Endothelial cell of umbilical vein (primary cell): Measurements from ENCODE around the gene SRGAP1. TPM values are rescaled to one million over a fixed set of nuclear protein-coding genes. Genes with fewer than 3 reads are reported as not detected.

ENCODE experiments used
- BruUV-seq: library from RNA; stranded (reverse); fragments of 400-500 nt; replicated peaks from 2 replicates; lab custom pipeline; 2021; lab: Mats Ljungman, UMichigan
- CTCF ChIA-PET: fragments of 300-600, 350-600 bp; sonication (Branson Sonifier 250); formaldehyde crosslinking; loops from one replicate; lab custom pipeline; 2021; ENCODE audit warnings: antibody characterized with exemption, inconsistent platforms; lab: Charles Lee
- POLR2A ChIA-PET: fragments of 300-600, 350-600 bp; sonication (Branson Sonifier 250); formaldehyde crosslinking; loops from one replicate; lab custom pipeline; 2021; ENCODE audit warnings: antibody characterized with exemption, inconsistent platforms; lab: Charles Lee
- DNase-seq: peaks from one replicate; pipeline ENCODE4 v3.0.0-alpha.2; 2011; ENCODE audit warnings: low read depth, low spot score
- FAIRE-seq: peaks from 2 replicates; lab custom pipeline; 2011; peaks lifted over from hg19 to GRCh38; lab: Jason Lieb, UNC
- H2AFZ ChIP-seq: 2 replicates; pipeline ENCODE4 v1.6.0; 2012; ENCODE audit warnings: low read depth, low read length, control low read depth, inconsistent platforms
- H3K27ac ChIP-seq: 2 replicates; pipeline ENCODE4 v1.5.1; 2011; ENCODE audit warnings: low read depth, mild to moderate bottlenecking, control low read depth, low read length, moderate library complexity; ENCODE audit not compliant: insufficient read depth
- H3K27me3 ChIP-seq, 2 experiments: 2 replicates each; pipeline versions ENCODE4 v1.6.0 to v1.6.1; 2011; ENCODE audit warnings: low read length in 2 of 2, mixed read lengths in 1 of 2; ENCODE audit not compliant: control insufficient read depth in 2 of 2, insufficient read depth in 2 of 2
- H3K36me3 ChIP-seq, 2 experiments: 2 replicates in 1 of 2; 3 replicates in 1 of 2; pipeline ENCODE4 v1.5.1; 2011; ENCODE audit warnings: low read length in 2 of 2, mild to moderate bottlenecking in 1 of 2, moderate library complexity in 1 of 2; ENCODE audit not compliant: control insufficient read depth in 2 of 2, insufficient read depth in 2 of 2; ENCODE audit errors: extremely low read depth in 1 of 2
- H3K4me1 ChIP-seq: 3 replicates; pipeline ENCODE4 v1.5.1; 2011; ENCODE audit warnings: mild to moderate bottlenecking, low read length; ENCODE audit not compliant: control insufficient read depth, insufficient read depth; ENCODE audit errors: extremely low read depth
- H3K4me2 ChIP-seq: 2 replicates; pipeline ENCODE4 v1.6.1; 2011; ENCODE audit warnings: low read length, control low read depth, mixed read lengths; ENCODE audit not compliant: insufficient read depth
- H3K4me3 ChIP-seq, 3 experiments: fragments of 200-600 bp in 1 of 3; sonication (generic), shearing (Covaris generic) in 1 of 3; replicated peaks in 1 of 3; 2 replicates each; pipeline ENCODE4 v1.5.1; 2011 to 2016; ENCODE audit warnings: control low read depth in 3 of 3, low read length in 3 of 3, mild to moderate bottlenecking in 2 of 3, inconsistent platforms in 1 of 3, low read depth in 1 of 3, moderate library complexity in 1 of 3; ENCODE audit not compliant: insufficient read depth in 1 of 3
- H3K79me2 ChIP-seq: 2 replicates; pipeline ENCODE4 v1.6.0; 2012; ENCODE audit warnings: low read length, inconsistent platforms; ENCODE audit not compliant: control insufficient read depth, insufficient read depth
- H3K9ac ChIP-seq: replicated peaks from 2 replicates; pipeline ENCODE3; 2011; ENCODE audit warnings: low read length, control low read depth; ENCODE audit not compliant: insufficient read depth; ENCODE audit errors: extremely low read depth
- H3K9me1 ChIP-seq: replicated peaks from 3 replicates; pipeline ENCODE4 v1.6.0; 2011; ENCODE audit warnings: mild to moderate bottlenecking, low read length; ENCODE audit not compliant: control insufficient read depth, insufficient read depth; ENCODE audit errors: extremely low read depth
- H3K9me3 ChIP-seq: replicated peaks from 2 replicates; pipeline ENCODE4 v1.5.1; 2012; ENCODE audit warnings: low read length, inconsistent platforms; ENCODE audit not compliant: control insufficient read depth, insufficient read depth
- H4K20me1 ChIP-seq: replicated peaks from 2 replicates; pipeline ENCODE3; 2011; ENCODE audit warnings: mild to moderate bottlenecking, low read length; ENCODE audit not compliant: control insufficient read depth, insufficient read depth; ENCODE audit errors: extremely low read depth
- CTCF ChIP-seq, 2 donors: IDR thresholded peaks; 1 replicate in 1 of 2; 2 replicates in 1 of 2; pipeline ENCODE4 v1.5.1; 2011; ENCODE audit warnings: low read length in 2 of 2, mild to moderate bottlenecking in 2 of 2, moderate library complexity in 2 of 2, control low read depth in 1 of 2, inconsistent platforms in 1 of 2, low read depth in 1 of 2; ENCODE audit not compliant: insufficient read depth in 1 of 2; ENCODE audit errors: extremely low read depth in 1 of 2
- EZH2 ChIP-seq: IDR thresholded peaks from 2 replicates; pipeline ENCODE4 v1.6.1; 2012; ENCODE audit warnings: borderline replicate concordance, low read depth, mild to moderate bottlenecking, moderate library complexity, low read length, inconsistent platforms; ENCODE audit not compliant: severe bottlenecking
- FOS ChIP-seq: IDR thresholded peaks from 2 replicates; pipeline ENCODE4 v1.6.1; 2011; ENCODE audit warnings: mild to moderate bottlenecking, low read length, moderate library complexity, borderline replicate concordance; ENCODE audit not compliant: insufficient read depth
- GATA2 ChIP-seq: IDR thresholded peaks from 2 replicates; pipeline ENCODE4 v1.7.0; 2011; ENCODE audit warnings: low read depth, mild to moderate bottlenecking, moderate library complexity, mixed read lengths, low read length; ENCODE audit not compliant: insufficient read length, insufficient read depth
- JUN ChIP-seq: IDR thresholded peaks from 2 replicates; pipeline ENCODE4 v1.6.1; 2011; ENCODE audit warnings: borderline replicate concordance, low read depth; ENCODE audit not compliant: insufficient read length, insufficient read depth
- MAX ChIP-seq: IDR thresholded peaks from 2 replicates; pipeline ENCODE4 v1.6.1; 2011; ENCODE audit not compliant: insufficient read depth, insufficient read length
- MYC ChIP-seq: IDR thresholded peaks from one replicate; pipeline ENCODE4 v1.6.1; 2011; ENCODE audit warnings: mild to moderate bottlenecking, low read depth, low read length
- POLR2A ChIP-seq: IDR thresholded peaks from 2 replicates; pipeline ENCODE4 v1.6.1; 2012; ENCODE audit warnings: low read depth, mild to moderate bottlenecking, control low read depth, low read length
- POLR2AphosphoS5 ChIP-seq: IDR thresholded peaks from 2 replicates; pipeline ENCODE4 v1.6.1; 2012; ENCODE audit warnings: low read depth, mild to moderate bottlenecking, control low read depth, low read length, moderate library complexity; ENCODE audit not compliant: insufficient read depth
- dilution Hi-C: fragments of 300-500 bp; cut with MboI; formaldehyde crosslinking; loops from one replicate; pipeline ENCODE4 v1.15.0; 2019; ENCODE audit warnings: low sequenced_read_pairs; ENCODE audit not compliant: extremely low pct_ligation_motif_present
- intact Hi-C: fragments of 100-400 bp; cut with micrococcal nuclease; formaldehyde crosslinking; loops from one replicate; pipeline ENCODE4 v1.10.0; 2022
- polyA plus RNA-seq, 4 experiments: library from polyadenylated mRNA; depleted of rRNA in 3 of 4; stranded (reverse) in 3 of 4; unstranded in 1 of 4; fragments of >200 nt; gene quantifications; 2 replicates each; pipeline versions ENCODE4 v1.2.1 to v1.2.3, GENCODE V29; 2011 to 2012; ENCODE audit warnings: missing spikeins in 1 of 4
- total RNA-seq: library from RNA; stranded (reverse); gene quantifications from 2 replicates; pipeline ENCODE4 v1.2.3, GENCODE V29; 2021

SRGAP1 gene
- total and polyA plus RNA-seq, 2 donors (not counting 3 experiments of a cell fraction or from before 2014, with no cell fraction given) = 4.9 to 16.3 TPM

GRCh38 chr12:63864454-63864706 is 19.9 kb downstream of the SRGAP1 start:
- H3K9me1 ChIP-seq = no peaks in the 10 kb centered on the region
- H4K20me1 ChIP-seq = no peaks in the 10 kb centered on the region
- H2AFZ ChIP-seq = no peak overlapping the region
- H3K4me2 ChIP-seq = no peak overlapping the region
- ChIA-PET POLR2A (no interaction called here), CTCF (interaction anchor here (2.1 kb wide), 1 partner anchor 11 kb away, joined by 5 read pairs; no protein-coding TSS in a partner anchor)
- no peaks in the 10 kb centered on the region for H3K9me3 ChIP-seq
- H3K4me3 ChIP-seq = no peak overlapping the region
- TF ChIP-seq POLR2A (no peak), POLR2AphosphoS5 (no peak), MAX (no peak), MYC (no peak), JUN (no peak), GATA2 (no peak), EZH2 (no peak)
- FAIRE-seq (no peak), DNase-seq (no peak)
- no peaks in the 10 kb centered on the region for H3K27me3 ChIP-seq
- no TSS peak for BruUV-seq
- dilution Hi-C loops = no loop called here
- H3K4me1 ChIP-seq = peaks cover 5% of the 10 kb centered on the region
- no peak overlapping the region for H3K9ac ChIP-seq
- intact Hi-C loops = no loop called here
- H3K36me3 ChIP-seq = no peaks in the 10 kb centered on the region
- no peak overlapping the region for H3K27ac ChIP-seq
- peaks cover 28% of the 10 kb centered on the region for H3K79me2 ChIP-seq

GRCh38 chr12:63865448-63865847 is 20.9 kb downstream of the SRGAP1 start:
- FAIRE-seq = no peak
- H4K20me1 ChIP-seq = no peaks in the 10 kb centered on the region
- H3K9me3 ChIP-seq = no peaks in the 10 kb centered on the region
- peaks cover 27% of the 10 kb centered on the region for H3K79me2 ChIP-seq
- dilution Hi-C loops (no loop called here), intact Hi-C loops (no loop called here)
- DNase-seq = no peak
- no peak overlapping the region for H3K4me3 ChIP-seq
- no peaks in the 10 kb centered on the region for H3K36me3 ChIP-seq
- H3K27me3 ChIP-seq = no peaks in the 10 kb centered on the region
- peaks cover 5% of the 10 kb centered on the region for H3K4me1 ChIP-seq
- no peaks in the 10 kb centered on the region for H3K9me1 ChIP-seq
- H2AFZ ChIP-seq = no peak overlapping the region
- ChIA-PET POLR2A (no interaction called here), CTCF (no interaction called here)
- H3K9ac ChIP-seq = no peak overlapping the region
- no TSS peak for BruUV-seq
- no peak overlapping the region for H3K27ac ChIP-seq
- no peak overlapping the region for H3K4me2 ChIP-seq
- TF ChIP-seq POLR2A (no peak), EZH2 (no peak), MYC (no peak), MAX (no peak), FOS (no peak), CTCF (IDR thresholded peaks at IDR 0.05; ENCODE audit: extremely low read depth in 1 of 2, insufficient read depth in 1 of 2, low read depth in 1 of 2, low read length in 2 of 2) (no peak)
